DMS153 treated with DMSO at 0.1 percent for 48 hours (cell line): ENCODE results near the gene CAMK1D.
"Not testable (repeated sequence)": the region's sequence is repeated elsewhere in the genome, so short reads cannot be mapped to it uniquely, and the experiment has no call there.

Experiments used
- DNase-seq: peaks from one replicate; lab custom pipeline; 2025; ENCODE audit not compliant: unreplicated experiment; lab: John Stamatoyannopoulos, UW

CAMK1D gene

DNA sequence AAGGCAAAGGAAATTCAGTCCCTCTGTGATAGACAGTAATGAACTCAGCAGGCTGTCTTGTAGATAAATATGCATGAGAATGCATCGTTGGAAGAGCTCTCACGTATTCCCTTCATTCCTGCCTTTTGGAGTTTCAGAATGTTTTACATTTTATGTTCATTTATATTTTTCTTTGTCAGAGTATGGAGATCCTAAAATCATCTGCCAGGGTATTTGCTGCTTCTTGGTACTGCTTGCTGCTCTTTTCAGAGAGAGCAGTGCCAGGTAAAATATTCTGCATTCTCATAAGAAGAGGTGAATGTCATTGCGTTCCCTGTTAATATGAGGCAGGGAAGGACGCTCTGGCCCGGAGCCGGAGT is 362.0 kb downstream of the CAMK1D start:
- no peak for DNase-seq

DNA sequence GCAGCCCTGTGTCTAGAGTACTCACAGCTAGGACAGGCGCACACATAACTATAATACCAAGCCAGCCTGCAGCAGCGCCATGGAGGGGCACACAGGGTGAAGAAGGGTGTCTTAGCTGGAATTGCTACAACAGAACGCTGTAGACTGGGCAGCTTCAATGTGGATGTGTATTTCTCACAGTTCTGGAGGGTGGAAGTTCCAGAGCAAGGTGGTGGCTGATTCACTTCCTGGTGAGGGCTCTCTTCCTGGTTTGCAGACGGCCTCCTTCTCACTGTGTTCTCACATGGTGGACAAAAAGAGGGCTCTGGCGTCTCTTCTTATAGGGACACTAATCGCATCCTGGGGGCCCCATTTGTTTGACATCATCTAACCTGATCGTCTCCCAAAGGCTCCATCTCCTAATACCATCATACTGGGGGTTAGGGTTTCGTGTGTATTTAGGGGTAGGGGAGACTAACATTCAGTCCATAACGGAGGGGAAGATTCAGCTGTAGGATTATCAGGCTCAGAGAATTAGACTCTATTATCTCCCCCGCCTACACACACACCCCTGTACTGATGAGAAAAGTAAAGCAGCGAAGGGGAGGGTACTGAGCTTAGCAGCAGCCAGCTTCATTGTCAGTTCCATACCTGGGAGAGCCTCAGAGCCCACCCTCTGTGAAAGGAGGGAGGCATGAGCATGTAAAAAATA is 363.1 kb downstream of the CAMK1D start:
- no peak for DNase-seq

DNA sequence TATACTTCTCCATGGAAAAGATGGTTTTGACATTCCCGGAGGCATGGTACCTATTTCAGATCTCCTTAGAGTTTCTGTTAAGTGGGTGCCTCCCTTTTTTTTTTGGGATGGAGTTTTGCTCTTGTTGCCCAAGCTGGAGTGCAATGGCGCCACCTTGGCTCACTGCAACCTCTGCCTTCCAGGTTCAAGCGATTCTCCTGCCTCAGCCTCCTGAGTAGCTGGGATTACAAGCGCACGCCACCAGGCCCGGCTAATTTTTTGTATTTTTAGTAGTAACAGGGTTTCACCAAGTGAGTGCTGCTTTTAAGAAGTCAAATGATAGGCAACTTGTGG is 363.6 kb downstream of the CAMK1D start:
- DNase-seq = not testable (repeated sequence)

DNA sequence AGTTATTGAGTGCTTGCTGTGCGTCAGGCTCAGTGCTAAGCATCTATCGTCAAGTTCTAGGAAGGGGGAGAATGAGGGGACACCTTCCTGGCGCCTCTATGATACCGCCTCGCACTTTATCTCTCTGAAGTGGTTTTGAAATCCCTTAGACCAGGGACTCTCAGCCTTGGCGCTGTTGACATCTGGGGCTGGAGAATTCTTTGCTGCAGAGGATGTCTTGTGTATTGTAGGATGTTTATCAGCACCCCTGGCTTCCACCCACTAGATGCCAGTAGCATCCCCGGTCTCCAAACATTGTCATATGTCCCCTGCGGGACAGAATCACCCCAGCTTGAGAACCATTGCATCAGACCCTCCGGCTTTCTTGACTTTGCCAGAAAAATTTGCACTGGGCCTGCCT is 366.7 kb downstream of the CAMK1D start:
- DNase-seq = no peak

DNA sequence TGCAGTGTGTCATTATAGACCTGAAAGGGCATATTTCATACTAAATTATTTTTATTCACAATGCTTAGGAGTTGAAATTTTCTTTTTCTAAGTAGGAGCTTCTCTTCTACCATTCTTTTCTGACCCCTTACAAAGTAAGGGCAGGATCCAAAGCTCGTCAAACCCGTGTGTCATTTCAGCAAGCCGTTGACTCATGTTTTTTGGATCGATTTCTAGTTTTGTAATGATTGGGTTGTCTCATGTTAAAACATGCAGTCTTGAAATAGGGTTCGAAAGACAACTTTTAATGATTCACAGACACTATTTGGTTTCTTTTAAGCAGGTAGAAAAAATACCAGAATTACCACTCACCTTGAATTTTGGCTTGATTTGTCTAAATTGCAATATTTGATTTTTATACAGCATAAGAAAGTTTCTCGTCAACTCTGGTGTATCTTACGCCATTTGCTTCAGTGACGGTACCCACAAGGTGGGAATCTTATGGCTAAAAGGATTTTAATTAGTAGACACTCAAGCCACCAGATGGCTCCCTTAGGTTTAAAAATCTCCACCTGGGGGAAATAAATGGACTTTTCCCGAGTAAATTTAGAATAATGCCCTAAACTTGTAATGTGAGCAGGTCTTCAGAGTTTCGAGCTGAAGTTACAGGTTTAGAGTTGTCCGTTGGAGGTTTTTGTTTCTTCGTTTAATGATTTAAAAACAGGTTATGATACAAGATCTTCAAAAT is 368.8 kb downstream of the CAMK1D start:
- no peak for DNase-seq

DNA sequence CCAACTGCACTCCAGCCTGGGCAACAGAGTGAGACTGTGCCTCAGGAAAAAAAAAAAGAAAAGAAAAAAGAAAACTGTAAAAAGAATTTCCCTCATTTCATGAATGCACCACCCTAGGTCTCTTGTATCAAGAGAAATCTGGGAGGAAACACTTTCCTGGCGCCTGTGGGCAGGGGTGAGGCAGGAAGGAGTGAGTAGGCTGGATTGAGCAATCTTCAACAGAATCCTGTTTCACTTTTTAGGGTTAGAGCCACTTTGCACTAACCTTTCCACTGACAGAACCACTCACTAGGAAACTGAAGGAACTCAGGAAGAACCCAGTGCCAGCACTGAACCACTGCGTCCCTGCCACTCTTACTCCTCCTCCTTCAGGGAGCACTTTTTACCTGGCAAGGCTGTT is 370.0 kb downstream of the CAMK1D start:
- DNase-seq = no peak

DNA sequence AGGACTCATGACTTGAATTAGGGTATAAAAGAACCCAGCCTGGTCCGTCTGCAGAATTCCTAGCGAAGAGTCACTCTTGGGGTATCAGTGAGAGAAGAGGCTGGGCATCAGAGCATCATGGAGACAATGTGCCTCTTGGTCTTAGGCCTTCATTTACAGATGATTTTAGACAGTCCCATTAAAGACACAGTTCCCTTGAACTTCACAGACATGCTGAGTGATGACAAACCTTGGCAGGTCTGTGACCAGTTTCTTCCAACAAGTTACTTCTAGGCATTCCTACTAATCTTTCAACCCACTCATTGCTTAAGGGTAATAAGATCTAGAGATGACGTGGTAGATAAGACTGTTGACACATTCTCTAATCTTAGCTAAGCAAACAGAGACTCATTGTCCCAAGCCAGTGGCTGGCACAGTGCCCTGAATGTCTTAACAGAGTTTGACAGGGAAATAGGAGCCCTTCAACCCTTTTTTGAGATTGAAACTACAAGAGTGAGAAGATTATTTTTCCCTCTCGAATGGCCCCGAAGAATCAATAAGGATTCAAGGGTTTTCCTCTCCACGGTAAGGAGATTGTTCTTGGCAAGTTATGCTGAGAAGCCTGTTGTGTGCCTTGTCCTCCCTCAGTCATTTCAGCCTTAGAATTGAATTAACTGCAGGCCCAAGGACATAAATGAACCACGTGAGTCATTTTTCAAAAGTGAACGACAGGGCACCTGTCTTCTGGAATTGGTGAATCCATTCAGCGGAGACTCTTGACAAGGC is 371.1 kb downstream of the CAMK1D start:
- peak; percentile 35 for DNase-seq

DNA sequence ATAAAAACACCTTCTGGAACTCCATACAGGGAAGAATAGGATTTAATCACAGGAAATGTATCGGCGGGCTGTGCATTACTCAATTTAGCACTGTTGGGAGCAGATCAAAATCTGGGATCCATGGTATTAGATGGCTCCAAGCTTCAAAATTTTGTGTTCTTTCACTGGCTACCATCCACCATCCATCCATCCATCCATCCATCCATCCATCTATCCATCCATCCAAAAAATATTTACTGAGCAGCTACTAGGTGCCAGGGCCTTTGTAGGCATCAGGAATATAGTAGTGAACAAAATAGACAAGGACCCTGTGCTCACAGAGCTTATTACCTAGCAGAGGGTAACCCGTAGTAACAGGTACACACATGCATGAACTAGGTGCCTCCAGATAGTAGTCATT is 372.0 kb downstream of the CAMK1D start:
- no peak for DNase-seq

DNA sequence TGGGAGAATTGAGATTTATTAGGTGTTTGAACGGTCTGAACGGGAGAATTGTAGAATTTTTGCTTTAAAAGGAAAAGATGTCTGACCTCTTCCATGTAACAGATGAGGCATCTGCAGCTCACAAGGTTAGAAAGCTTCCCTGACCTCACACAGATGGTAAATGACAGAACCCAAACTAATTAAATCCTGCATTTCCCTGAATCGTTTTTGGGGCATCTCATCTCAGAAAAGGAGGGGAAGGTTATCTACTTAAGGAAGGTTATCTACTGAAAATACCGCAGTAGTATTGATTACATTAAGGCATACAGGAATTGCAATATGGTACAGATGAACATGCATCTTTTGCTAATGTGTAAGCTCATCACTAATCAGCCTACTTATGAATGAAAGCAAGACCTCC is 373.9 kb downstream of the CAMK1D start:
- DNase-seq = no peak

DNA sequence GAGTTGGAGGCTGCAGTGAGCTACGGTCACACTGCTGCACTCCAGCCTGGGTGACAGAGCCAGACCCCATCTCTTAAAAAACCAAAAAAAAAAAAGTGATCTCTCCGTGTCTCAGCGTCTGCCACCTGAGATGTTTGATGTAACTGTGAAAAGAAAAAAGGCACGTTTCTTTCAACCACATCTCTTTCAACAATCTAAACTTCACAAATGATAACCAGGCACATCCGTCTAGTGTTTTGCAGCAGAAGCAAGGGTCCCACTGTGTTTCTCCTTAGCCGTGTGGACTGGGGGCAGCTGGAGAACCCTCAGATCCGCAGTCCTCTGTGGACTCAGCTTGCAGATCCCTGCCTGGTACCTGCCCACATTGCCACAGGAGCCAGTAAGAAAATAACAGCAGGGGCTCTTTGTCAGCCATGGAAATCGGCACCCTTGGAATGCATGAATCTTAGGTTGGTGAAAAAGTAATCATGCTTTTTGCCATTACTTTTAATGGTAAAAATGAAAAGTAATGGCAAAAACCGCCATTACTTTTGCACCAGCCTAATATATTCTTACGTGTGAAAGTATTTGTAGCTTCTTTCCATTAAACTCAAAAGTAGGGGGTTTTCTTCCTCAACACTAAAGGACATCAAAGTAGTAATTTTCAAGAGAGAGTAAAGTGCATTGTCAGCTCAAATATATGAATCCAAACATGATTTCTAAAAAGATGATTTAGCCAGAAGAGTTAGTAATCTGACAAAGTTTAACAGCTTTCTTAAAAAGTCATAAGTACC is 375.6 kb downstream of the CAMK1D start:
- no peak for DNase-seq

DNA sequence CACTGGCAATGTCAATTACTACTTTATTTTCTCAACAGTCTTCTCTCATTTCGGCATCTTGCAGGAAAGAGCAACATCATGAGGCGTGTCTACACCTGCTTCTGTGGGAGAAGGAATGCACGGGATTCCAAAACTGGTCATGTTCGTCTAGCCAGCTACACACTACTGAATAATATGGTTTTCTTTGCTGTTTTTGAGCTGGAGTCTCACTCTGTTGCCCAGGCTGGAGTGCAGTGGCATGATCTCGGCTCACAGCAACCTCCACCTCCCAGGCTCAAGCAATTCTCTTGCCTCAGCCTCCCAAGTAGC is 376.2 kb downstream of the CAMK1D start:
- DNase-seq = not testable (repeated sequence)

DNA sequence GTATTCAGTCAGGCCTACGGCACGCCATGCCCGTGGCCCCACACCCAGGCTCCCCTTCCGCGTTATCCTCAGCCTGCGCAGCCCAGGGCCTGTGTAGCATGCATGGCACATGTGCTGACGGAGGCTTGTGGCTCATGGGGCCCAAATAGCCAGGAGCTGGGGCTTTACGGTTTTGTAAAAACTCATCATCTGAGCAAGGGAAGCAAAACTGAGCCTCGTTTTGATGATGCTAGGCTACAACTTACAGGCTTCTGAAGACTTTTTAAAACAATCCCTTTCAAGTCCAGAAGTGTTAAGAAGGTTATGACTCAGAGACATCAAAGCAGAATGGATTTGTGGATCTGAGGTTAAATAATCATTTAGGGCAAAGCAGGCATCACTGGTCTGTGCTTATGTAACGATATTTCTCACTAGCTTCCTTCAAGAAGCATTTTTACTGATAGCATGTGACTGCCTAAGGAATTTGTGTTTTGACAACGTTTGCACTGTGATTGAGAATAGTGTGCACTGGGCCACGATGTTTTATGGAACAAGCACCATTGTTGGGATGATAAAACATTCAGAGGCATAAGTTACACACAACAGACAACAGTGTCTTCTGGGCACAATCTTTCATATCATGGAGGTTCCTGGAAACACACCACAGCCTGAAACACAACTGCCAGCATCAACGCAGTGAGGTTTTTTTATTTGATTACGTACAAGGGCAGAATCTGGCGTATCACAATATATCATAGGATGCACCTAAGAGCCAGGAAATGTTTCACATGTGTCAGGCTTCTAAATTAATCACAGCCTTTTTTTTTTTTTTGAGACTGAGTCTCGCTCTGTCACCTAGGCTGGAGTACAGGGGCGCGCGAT is 377.9 kb downstream of the CAMK1D start:
- no peak for DNase-seq

DNA sequence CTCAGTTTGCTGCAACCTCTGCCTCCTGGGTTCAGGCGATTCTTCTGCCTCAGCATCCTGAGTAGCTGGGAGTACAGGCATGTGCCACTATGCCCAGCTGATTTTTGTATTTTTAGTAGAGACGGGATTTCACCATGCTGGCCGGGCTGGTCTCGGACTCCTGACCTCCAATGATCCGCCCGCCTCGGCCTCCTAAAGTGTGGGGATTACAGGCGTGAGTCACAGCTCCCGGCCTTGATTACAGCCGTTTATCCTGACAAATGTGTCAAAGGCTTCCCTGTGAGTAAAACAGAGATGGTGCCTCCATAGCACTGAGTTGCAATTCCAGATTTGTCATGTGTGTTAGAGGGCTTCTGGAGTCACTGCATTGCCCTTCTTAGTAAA is 378.5 kb downstream of the CAMK1D start:
- no peak for DNase-seq

DNA sequence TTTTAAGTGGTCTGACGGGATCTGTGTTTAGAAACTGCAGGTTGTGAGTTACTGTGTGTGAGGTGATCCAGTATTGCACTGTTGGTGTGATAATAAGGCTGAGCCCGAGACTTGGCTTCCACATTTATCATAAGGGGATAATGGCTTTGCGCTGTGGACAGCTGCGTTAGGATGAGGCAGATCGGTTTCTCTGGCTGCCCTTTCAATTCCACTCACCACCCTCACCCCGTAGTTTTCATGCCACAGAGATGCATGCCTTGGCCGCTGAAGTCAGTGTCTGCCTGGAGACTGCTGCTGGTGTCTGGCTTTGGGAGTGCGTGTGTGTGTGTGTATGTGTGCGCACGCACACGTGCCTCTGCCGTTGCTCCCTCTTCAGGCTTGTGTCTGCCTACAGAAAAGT is 379.1 kb downstream of the CAMK1D start:
- no peak for DNase-seq

DNA sequence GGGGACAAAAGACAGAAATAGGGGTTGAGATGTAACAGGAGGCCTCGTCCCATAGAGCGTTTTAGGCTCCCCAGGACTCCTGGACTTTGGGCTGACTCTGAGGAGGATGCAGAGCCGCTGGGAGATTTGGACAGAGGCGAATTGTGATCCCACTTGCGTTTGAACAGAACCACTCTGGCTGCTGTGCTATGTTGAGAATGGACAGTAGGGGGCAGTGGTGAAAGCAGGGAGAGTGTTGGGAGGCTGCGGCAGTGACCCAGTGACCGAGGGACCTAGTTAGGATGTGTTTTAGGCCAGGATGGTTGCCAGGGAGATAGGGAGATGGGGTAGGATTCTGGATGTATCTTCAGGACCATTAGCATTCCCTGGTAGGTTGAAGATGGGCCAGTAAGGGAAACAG is 380.5 kb downstream of the CAMK1D start:
- DNase-seq = no peak

DNA sequence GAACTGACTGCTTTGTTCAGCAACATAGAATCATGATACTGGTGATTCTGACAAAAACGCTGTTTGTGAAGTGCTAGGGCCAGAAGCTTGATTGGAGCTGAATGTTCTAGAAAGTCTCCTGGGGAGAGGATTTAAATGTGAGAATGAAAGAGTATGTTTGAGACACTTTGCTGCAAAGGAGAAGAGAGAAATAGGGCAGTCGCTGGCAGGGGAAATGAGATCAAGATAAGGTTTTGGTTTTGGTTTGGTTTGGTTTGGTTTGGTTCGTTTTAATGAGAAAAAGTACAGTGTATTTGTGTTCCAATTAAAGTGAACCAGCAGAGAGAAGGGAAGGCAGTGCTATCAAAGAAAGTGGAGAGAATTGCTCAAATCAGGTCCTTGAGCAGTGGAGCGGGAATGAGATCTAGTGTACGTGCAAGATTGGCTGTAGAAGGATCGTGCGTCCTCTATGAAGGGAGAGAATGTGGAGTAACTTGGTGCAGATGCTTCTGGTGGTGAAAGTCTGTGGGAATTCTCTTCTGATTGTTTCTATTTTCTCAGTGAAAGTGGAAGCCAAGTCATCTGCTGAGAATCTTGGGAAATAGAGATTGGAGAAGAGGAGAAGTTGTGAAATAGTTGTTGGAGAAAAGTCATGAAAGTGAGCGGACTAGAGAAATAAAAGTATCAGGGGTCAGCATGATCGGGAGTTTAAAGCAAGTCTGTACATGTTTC is 381.6 kb downstream of the CAMK1D start:
- DNase-seq = no peak

DNA sequence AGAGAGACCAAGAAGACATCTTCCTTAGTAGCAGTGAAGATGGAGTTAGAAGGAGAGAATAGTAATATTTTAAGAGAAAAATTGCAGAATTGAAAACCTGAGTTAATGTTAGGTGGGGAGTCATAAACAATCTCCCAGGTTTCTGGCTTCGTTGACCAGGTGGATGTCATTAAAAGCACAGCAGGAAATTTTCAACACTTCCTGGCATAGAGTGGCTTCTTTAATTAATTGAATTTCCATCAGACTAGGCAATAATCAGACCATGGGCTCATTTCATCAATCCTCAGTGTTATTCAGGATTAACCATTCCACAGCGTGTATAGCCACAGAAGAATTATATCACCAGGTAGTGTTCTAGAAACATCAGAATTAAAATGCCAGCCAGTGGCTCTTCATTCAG is 383.9 kb downstream of the CAMK1D start:
- no peak for DNase-seq

DNA sequence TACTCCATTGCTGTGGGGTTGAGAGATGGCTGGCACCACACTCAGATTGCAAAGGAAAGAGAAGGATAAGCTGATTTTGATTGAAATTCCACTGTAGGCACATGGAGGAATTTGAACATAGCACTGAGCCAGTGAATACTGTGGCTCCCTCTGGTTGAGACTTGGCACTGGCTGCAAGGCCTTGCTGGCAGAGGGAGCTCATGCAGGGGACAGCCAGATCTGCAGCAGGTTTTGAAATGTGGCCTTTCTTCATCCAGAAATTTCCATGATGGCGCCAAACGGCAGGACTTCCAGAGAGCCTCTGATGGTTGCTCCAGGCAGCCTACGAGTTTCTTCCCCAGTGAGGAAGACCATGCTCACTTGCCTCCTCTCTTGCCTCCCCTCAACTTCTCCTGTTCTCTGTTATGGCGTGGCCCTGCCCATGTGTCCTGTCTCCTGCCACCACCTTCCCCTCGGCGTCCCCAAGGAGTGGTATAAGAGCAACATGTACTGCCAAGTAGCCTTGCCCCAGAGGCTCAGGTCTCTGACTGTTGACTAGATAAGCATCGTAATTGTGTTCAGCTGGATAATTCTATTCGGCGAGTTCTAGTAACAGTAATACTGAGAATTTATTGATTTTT is 386.6 kb downstream of the CAMK1D start:
- no peak for DNase-seq

DNA sequence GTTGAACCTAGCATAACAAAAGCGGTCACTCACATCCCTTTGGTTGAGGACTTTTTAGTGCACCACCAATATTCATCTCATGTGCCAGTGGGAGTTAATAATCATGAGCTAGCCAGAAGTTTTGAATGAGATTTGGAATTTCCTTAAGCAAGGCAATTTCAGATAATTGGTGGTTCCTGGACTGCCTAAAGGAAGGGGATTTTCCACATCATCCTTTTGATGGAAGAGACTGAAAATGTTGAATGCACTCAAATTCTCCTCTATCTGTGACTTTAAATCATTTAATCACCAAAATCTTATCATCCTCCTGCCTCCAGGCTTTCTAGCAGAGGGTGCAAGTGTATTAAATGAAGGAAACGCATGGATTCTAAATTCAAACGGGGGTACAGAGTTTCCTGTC is 391.5 kb downstream of the CAMK1D start:
- no peak for DNase-seq

DNA sequence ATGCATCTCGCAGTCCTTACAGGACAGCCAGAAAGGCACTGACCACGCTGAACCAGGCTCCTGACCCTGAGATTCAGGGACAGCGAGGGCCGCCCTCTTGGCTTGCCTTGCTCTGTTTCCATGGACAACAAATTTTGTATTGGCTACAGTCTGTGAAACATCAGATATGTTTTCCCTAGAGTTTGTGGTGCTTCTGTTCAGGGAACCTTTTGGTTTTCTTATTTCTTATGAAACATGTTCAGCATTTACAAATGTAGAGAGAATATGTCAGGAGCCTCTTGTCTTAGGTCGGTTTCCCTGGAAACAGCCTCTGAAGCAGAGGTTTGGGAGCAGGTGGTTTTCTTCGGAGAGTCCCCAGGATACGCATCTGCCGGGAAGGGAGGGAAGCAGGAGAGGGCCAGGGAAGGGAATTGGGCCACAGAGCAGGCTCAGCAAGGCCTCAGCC is 392.0 kb downstream of the CAMK1D start:
- DNase-seq = no peak
